ENCODE results near the gene TFF2. TPM values are rescaled to one million over a fixed set of nuclear protein-coding genes. Genes with fewer than 3 reads are reported as not detected.

The TFF2 gene
- total RNA-seq, 4 donors from 2014 or later = not detected

- Histone ChIP-seq H3K9me3 (no peaks in the 10 kb centered on the region), H3K4me1 (peaks cover 0 to 12% (median 0%) of the 10 kb centered on the region in 4 donors), H3K4me3 (no peak overlapping the region), H3K36me3 (peaks cover 0 to 5% (median 0%) of the 10 kb centered on the region in 3 donors), H3K27ac (peak overlapping the region in 2 of 4 donors; percentile 50 to 68), H3K27me3 (no peaks in the 10 kb centered on the region)
- TF ChIP-seq POLR2A (IDR thresholded peaks at IDR 0.05) = no peak
- TF ChIP-seq EP300 (IDR thresholded peaks at IDR 0.05) = peak in 1 of 2 donors; percentile 51
- 67 to 70% methylated on average over 16 to 20 of the region's 20 CpGs for WGBS, 2 donors
- DNase-seq (ENCODE audit: low spot score in 2 of 2) = no peak
Observed at GRCh38 chr21:42299324-42300044, 51.3 kb downstream of the TFF2 start.

- no peaks in the 10 kb centered on the region for H3K27me3 ChIP-seq
- H3K36me3 ChIP-seq = peaks cover 0 to 5% (median 0%) of the 10 kb centered on the region in 3 donors
- no peak overlapping the region for H3K4me3 ChIP-seq
- 78 to 84% methylated on average over 5 of the region's 5 CpGs for WGBS, 2 donors
- TF ChIP-seq CTCF (IDR thresholded peaks at IDR 0.05) (no peak), POLR2A (IDR thresholded peaks at IDR 0.05) (no peak), EP300 (IDR thresholded peaks at IDR 0.05) (no peak)
- peak overlapping the region in 2 of 4 donors; percentile 50 to 68 for H3K27ac ChIP-seq
- no peak for DNase-seq (ENCODE audit: low spot score in 2 of 2)
- H3K4me1 ChIP-seq = peaks cover 0 to 12% (median 0%) of the 10 kb centered on the region in 4 donors
- no peaks in the 10 kb centered on the region for H3K9me3 ChIP-seq
Observed at GRCh38 chr21:42298657-42299056, 52.1 kb downstream of the TFF2 start.

- DNase-seq (ENCODE audit: low spot score in 2 of 2) = no peak
- WGBS, 2 donors = 74 to 77% methylated on average over 6 of the region's 6 CpGs
- Histone ChIP-seq H3K36me3 (peaks cover 0 to 5% (median 0%) of the 10 kb centered on the region in 3 donors), H3K27ac (peak overlapping the region in 2 of 4 donors; percentile 50 to 68), H3K4me1 (peaks cover 0 to 12% (median 0%) of the 10 kb centered on the region in 4 donors), H3K9me3 (no peaks in the 10 kb centered on the region), H3K4me3 (no peak overlapping the region), H3K27me3 (no peaks in the 10 kb centered on the region)
- TF ChIP-seq CTCF (IDR thresholded peaks at IDR 0.05) (no peak), POLR2A (IDR thresholded peaks at IDR 0.05) (no peak), EP300 (IDR thresholded peaks at IDR 0.05) (no peak)
Observed at GRCh38 chr21:42298237-42298636, 52.6 kb downstream of the TFF2 start.

GRCh38 chr21:42297377-42297776 lies 53.4 kb downstream of the TFF2 start:
- Histone ChIP-seq H3K27ac (peak overlapping the region in 1 of 4 donors; percentile 82), H3K27me3 (no peaks in the 10 kb centered on the region), H3K4me3 (no peak overlapping the region), H3K9me3 (no peaks in the 10 kb centered on the region), H3K36me3 (peaks cover 0 to 5% (median 0%) of the 10 kb centered on the region in 3 donors), H3K4me1 (peaks cover 0 to 12% (median 0%) of the 10 kb centered on the region in 4 donors)
- 76% methylated on average over 9 of the region's 9 CpGs for WGBS, 2 donors
- no peak for TF ChIP-seq POLR2A (IDR thresholded peaks at IDR 0.05)
- no peak for TF ChIP-seq CTCF (IDR thresholded peaks at IDR 0.05)
- no peak for TF ChIP-seq EP300 (IDR thresholded peaks at IDR 0.05)
- no peak for DNase-seq (ENCODE audit: low spot score in 2 of 2)

- H3K27me3 ChIP-seq = no peaks in the 10 kb centered on the region
- WGBS, 2 donors = 86% methylated on average over 7 of the region's 7 CpGs
- peaks cover 0 to 14% (median 0%) of the 10 kb centered on the region in 3 donors for H3K36me3 ChIP-seq
- H3K9me3 ChIP-seq = no peaks in the 10 kb centered on the region
- no peak overlapping the region for H3K4me3 ChIP-seq
- H3K27ac ChIP-seq = peak overlapping the region in 3 of 4 donors; percentile 48 to 82 (median 74)
- no peak for DNase-seq (ENCODE audit: low spot score in 2 of 2)
- TF ChIP-seq POLR2A (IDR thresholded peaks at IDR 0.05) = no peak
- no peak for TF ChIP-seq EP300 (IDR thresholded peaks at IDR 0.05)
- TF ChIP-seq CTCF (IDR thresholded peaks at IDR 0.05) = no peak
- peaks cover 0 to 11% (median 0%) of the 10 kb centered on the region in 4 donors for H3K4me1 ChIP-seq
Observed at GRCh38 chr21:42296501-42296900, 54.3 kb downstream of the TFF2 start.

Other genes starting within 250 kb of the TFF2 start
- gene ABCG1, start 131.9 kb downstream of the TFF2 start, total RNA-seq = 10 to 100 TPM; 10.5 to 32.8 (median 18.6) TPM
- gene TFF3, start 35.6 kb downstream of the TFF2 start, total RNA-seq = 10 to 100 TPM in 2 of 4 donors, 1 to 10 TPM in 2; 4.2 to 21.1 (median 13.4) TPM
- gene TFF1, start 15.5 kb upstream of the TFF2 start, total RNA-seq = not detected
- gene TMPRSS3, start 45.1 kb upstream of the TFF2 start, total RNA-seq = not detected
- 1 to 10 TPM in 1 of 4 donors, under 1 TPM in 2, not detected in 1; 0.59 to 5.9 (median 0.90) TPM for gene UBASH3A, start 52.9 kb upstream of the TFF2 start, total RNA-seq
- gene RSPH1, start 145.2 kb upstream of the TFF2 start, total RNA-seq = 1 to 10 TPM in 1 of 4 donors, under 1 TPM in 1, not detected in 2; 0.21 to 1.7 TPM
- gene SLC37A1, start 162.9 kb upstream of the TFF2 start, total RNA-seq = 1 to 10 TPM; 4.4 to 6.7 (median 5.0) TPM